Ascending aorta (tissue), 2 donors: ENCODE results near the gene AP5Z1. TPM values are rescaled to one million over a fixed set of nuclear protein-coding genes. Genes with fewer than 3 reads are reported as not detected.

Experiments
- DNase-seq, 2 donors: peaks; one replicate each; pipeline ENCODE4 v3.0.0-alpha.2; 2019; ENCODE audit warnings: low spot score in 2 of 2
- H3K27ac ChIP-seq, 2 donors: fragments of 200-600 bp; sonication (generic); one replicate each; pipeline ENCODE4 v1.5.1; 2016 to 2017; ENCODE audit warnings: mild to moderate bottlenecking in 1 of 2
- H3K27me3 ChIP-seq: fragments of 200-600 bp; sonication (generic); one replicate; pipeline ENCODE4 v1.5.1; 2017
- H3K36me3 ChIP-seq, 2 donors: fragments of 200-600 bp; sonication (generic); one replicate each; pipeline ENCODE4 v1.5.1; 2016
- H3K4me1 ChIP-seq, 2 donors: fragments of 200-600 bp; sonication (generic); one replicate each; pipeline ENCODE4 v1.5.1; 2016 to 2017; ENCODE audit warnings: mild to moderate bottlenecking in 1 of 2
- H3K4me3 ChIP-seq, 2 donors: fragments of 200-600 bp; sonication (generic); one replicate each; pipeline ENCODE4 v1.5.1; 2016 to 2017; ENCODE audit warnings: mild to moderate bottlenecking in 1 of 2
- H3K9me3 ChIP-seq, 2 donors: fragments of 200-600 bp; sonication (generic); one replicate each; pipeline ENCODE4 v1.5.1; 2016
- CTCF ChIP-seq, 3 experiments: fragments of 200-600 bp in 2 of 3; fragments of 450-650 bp in 1 of 3; sonication (generic) in 2 of 3; IDR thresholded peaks; one replicate each; pipeline ENCODE4 v1.5.1; 2016 to 2019; ENCODE audit warnings: antibody characterized with exemption in 3 of 3, mild to moderate bottlenecking in 1 of 3, moderate library complexity in 1 of 3
- intact Hi-C: fragments of 100-400 bp; cut with DNase I; formaldehyde crosslinking; loops from one replicate; pipeline ENCODE4 v1.15.1; 2023
- total RNA-seq: library from RNA; depleted of rRNA; stranded (reverse); fragments of >200 nt; gene quantifications from one replicate; pipeline ENCODE4 v1.1.0, GENCODE V29; 2016

Gene AP5Z1
- total RNA-seq, 1 donor from 2014 or later: 115 TPM

- DNase-seq: no peak
- Histone ChIP-seq H3K4me3 (no peak overlapping the region), H3K36me3 (peaks cover 68 to 81% of the 10 kb centered on the region in 2 donors), H3K9me3 (no peaks in the 10 kb centered on the region), H3K4me1 (no peaks in the 10 kb centered on the region), H3K27ac (no peak overlapping the region), H3K27me3 (no peaks in the 10 kb centered on the region)
- TF ChIP-seq CTCF (IDR thresholded peaks at IDR 0.05): no peak
- intact Hi-C loops: no loop called here
These were observed 12.2 kb upstream of the AP5Z1 start for GRCh38 chr7:4763091-4763793.

- DNase-seq: no peak
- no peaks in the 10 kb centered on the region for H3K9me3 ChIP-seq
- no peak for TF ChIP-seq CTCF (IDR thresholded peaks at IDR 0.05)
- intact Hi-C loops: no loop called here
- H3K36me3 ChIP-seq: peaks cover 63 to 76% of the 10 kb centered on the region in 2 donors
- H3K4me1 ChIP-seq: no peaks in the 10 kb centered on the region
- H3K4me3 ChIP-seq: no peak overlapping the region
- H3K27ac ChIP-seq: no peak overlapping the region
- no peaks in the 10 kb centered on the region for H3K27me3 ChIP-seq
These were observed 11.6 kb upstream of the AP5Z1 start for GRCh38 chr7:4763794-4764185.

- no peak overlapping the region for H3K4me3 ChIP-seq
- no peaks in the 10 kb centered on the region for H3K9me3 ChIP-seq
- TF ChIP-seq CTCF (IDR thresholded peaks at IDR 0.05): no peak
- no peaks in the 10 kb centered on the region for H3K4me1 ChIP-seq
- DNase-seq: no peak
- no peak overlapping the region for H3K27ac ChIP-seq
- no peaks in the 10 kb centered on the region for H3K27me3 ChIP-seq
- peaks cover 56 to 68% of the 10 kb centered on the region in 2 donors for H3K36me3 ChIP-seq
- intact Hi-C loops: no loop called here
These were observed 10.9 kb upstream of the AP5Z1 start for GRCh38 chr7:4764402-4765007.

GRCh38 chr7:4765776-4766490 lies 9.5 kb upstream of the AP5Z1 start:
- Histone ChIP-seq H3K4me1 (no peaks in the 10 kb centered on the region), H3K27me3 (no peaks in the 10 kb centered on the region), H3K4me3 (no peak overlapping the region), H3K9me3 (no peaks in the 10 kb centered on the region), H3K27ac (peak overlapping the region in 1 of 2 donors; percentile 7), H3K36me3 (peaks cover 41 to 54% of the 10 kb centered on the region in 2 donors)
- DNase-seq: no peak
- intact Hi-C loops: no loop called here
- TF ChIP-seq CTCF (IDR thresholded peaks at IDR 0.05): peak in 2 of 3 experiments; percentile 12 to 29

GRCh38 chr7:4766666-4767519 lies 8.5 kb upstream of the AP5Z1 start:
- TF ChIP-seq CTCF (IDR thresholded peaks at IDR 0.05): no peak
- Histone ChIP-seq H3K9me3 (no peaks in the 10 kb centered on the region), H3K36me3 (peaks cover 32 to 50% of the 10 kb centered on the region in 2 donors), H3K27ac (no peak overlapping the region), H3K4me1 (no peaks in the 10 kb centered on the region), H3K4me3 (no peak overlapping the region), H3K27me3 (no peaks in the 10 kb centered on the region)
- no peak for DNase-seq
- intact Hi-C loops: no loop called here
